Testis (tissue), 5 donors: ENCODE measurements around the gene CSAG2. TPM values are rescaled to one million over a fixed set of nuclear protein-coding genes. Genes with fewer than 3 reads are reported as not detected.
"Not testable (repeated sequence)": the region's sequence is repeated elsewhere in the genome, so short reads cannot be mapped to it uniquely, and the experiment has no call there.

ENCODE experiments used
- DNase-seq: peaks from one replicate; pipeline ENCODE4 v3.0.0-alpha.2; 2019
- H3K27ac ChIP-seq, 2 donors: fragments of 200-600 bp; sonication (generic); one replicate each; pipeline ENCODE4 v1.5.1; 2019
- H3K27me3 ChIP-seq: fragments of 200-600 bp; sonication (generic); one replicate; pipeline ENCODE4 v1.5.1; 2019
- H3K36me3 ChIP-seq: fragments of 200-600 bp; sonication (generic); one replicate; pipeline ENCODE4 v1.5.1; 2017; ENCODE audit warnings: low read depth; ENCODE audit errors: missing control alignments
- H3K4me1 ChIP-seq: fragments of 200-600 bp; sonication (generic); one replicate; pipeline ENCODE4 v1.5.1; 2019
- H3K4me3 ChIP-seq, 2 donors: fragments of 200-600 bp; sonication (generic); one replicate each; pipeline ENCODE4 v1.5.1; 2017 to 2019
- H3K9me3 ChIP-seq: fragments of 200-600 bp; sonication (generic); one replicate; pipeline ENCODE4 v1.5.1; 2017
- POLR2A ChIP-seq: fragments of 450-650 bp; IDR thresholded peaks from one replicate; pipeline ENCODE4 v1.6.1; 2017; ENCODE audit warnings: antibody characterized with exemption, mild to moderate bottlenecking, moderate library complexity
- WGBS, 2 donors: methylation state at CpG; one replicate each; pipeline ENCODE4 v1.1.5; 2018; 5-methylcytosine and 5-hydroxymethylcytosine counted together
- intact Hi-C: fragments of 100-400 bp; cut with DNase I; formaldehyde crosslinking; loops from one replicate; pipeline ENCODE4 v1.15.1; 2023; ENCODE audit warnings: low total_unique reads
- long read RNA-seq, 2 donors: transcript quantifications; one replicate each; lab custom pipeline, GENCODE V29; 2026
- polyA plus RNA-seq: library from polyadenylated mRNA; stranded (reverse); fragments of 350-450 nt; fragmentation: Illumina TruSeq; extraction: RNeasy Lipid Tissue Mini Kit (QIAGEN cat#74804); gene quantifications from one replicate; pipeline ENCODE4 v1.2.3, GENCODE V29; 2014; ENCODE audit warnings: low read depth, low replicate concordance; ENCODE audit not compliant: insufficient read depth
- total RNA-seq, 2 donors: library from RNA; depleted of rRNA; stranded (reverse); fragments of >200 nt; gene quantifications; one replicate each; pipeline ENCODE4 v1.2.3, GENCODE V29; 2016
- TF ChIP-seq, protein P1 (sequence below), 3 experiments: fragments of 450-650 bp in 2 of 3; fragments of 200-600 bp in 1 of 3; sonication (generic) in 1 of 3; IDR thresholded peaks; one replicate each; pipeline ENCODE4 v1.5.1; 2016 to 2019; ENCODE audit warnings: antibody characterized with exemption in 3 of 3, mild to moderate bottlenecking in 2 of 3, moderate library complexity in 1 of 3

Gene CSAG2, protein sequence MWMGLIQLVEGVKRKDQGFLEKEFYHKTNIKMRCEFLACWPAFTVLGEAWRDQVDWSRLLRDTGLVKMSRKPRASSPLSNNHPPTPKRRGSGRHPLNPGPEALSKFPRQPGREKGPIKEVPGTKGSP
- total RNA-seq (under 1 TPM in 1 of 2 donors, not detected in 1; 0.50 TPM), polyA plus RNA-seq (not detected)
- long read RNA-seq, donor 1 = 0 reads
- long read RNA-seq, donor 2 = 0 reads

DNA sequence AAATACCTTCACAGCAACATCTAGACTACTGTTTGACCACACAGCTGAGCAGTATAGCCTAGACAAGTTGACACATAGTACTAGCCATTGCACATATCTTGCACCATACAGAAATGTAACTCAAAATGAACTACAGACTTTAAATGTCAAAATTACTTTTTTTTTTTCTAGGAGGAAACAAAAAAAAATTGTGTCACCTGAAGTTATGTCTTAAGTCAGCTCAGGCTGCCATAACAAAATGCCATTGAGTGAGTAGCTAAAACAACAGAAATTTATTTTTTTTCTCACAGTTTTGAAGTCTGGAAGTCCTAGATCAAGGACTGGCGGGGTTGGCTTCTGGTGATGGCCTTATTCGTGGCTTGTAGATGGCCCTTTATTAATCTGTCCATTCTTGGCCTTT, at the start of gene CSAG2:
CSAG2 (minus strand) TSS at position 101 of the 400 bp plus-strand sequence. CDS start 161 bp downstream, outside the sequence.
- H3K36me3 ChIP-seq, H3K27me3 ChIP-seq, H3K27ac ChIP-seq, intact Hi-C loops, H3K9me3 ChIP-seq, H3K4me3 ChIP-seq, H3K4me1 ChIP-seq, DNase-seq: not testable (repeated sequence)
- no CpG with 5 or more reads among the region's 2 CpGs for WGBS, 2 donors

DNA sequence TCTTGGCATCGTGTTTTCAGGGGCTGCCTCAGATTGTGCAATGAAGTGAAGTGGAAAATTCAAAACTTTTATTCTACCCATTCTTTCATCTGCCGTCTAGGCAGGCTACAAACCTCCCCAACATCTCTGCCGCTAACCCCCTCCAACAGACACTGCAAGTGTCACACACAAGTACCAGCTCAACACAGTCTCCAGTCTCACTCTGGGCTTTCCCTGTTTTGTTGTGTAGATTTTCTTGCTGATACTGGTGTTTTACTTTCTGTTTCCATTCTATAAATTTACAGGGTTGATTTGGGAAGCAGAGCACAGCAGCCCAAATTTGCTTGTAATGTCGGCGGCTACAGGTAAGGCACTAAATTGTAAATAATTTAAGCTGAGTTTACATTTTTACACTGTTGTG, 45.8 kb upstream of the CSAG2 start:
- WGBS, 2 donors = no CpG with 5 or more reads among the region's 5 CpGs
- H3K27ac ChIP-seq, H3K4me1 ChIP-seq, H3K36me3 ChIP-seq, H3K27me3 ChIP-seq, H3K4me3 ChIP-seq, H3K9me3 ChIP-seq, DNase-seq, intact Hi-C loops: not testable (repeated sequence)

DNA sequence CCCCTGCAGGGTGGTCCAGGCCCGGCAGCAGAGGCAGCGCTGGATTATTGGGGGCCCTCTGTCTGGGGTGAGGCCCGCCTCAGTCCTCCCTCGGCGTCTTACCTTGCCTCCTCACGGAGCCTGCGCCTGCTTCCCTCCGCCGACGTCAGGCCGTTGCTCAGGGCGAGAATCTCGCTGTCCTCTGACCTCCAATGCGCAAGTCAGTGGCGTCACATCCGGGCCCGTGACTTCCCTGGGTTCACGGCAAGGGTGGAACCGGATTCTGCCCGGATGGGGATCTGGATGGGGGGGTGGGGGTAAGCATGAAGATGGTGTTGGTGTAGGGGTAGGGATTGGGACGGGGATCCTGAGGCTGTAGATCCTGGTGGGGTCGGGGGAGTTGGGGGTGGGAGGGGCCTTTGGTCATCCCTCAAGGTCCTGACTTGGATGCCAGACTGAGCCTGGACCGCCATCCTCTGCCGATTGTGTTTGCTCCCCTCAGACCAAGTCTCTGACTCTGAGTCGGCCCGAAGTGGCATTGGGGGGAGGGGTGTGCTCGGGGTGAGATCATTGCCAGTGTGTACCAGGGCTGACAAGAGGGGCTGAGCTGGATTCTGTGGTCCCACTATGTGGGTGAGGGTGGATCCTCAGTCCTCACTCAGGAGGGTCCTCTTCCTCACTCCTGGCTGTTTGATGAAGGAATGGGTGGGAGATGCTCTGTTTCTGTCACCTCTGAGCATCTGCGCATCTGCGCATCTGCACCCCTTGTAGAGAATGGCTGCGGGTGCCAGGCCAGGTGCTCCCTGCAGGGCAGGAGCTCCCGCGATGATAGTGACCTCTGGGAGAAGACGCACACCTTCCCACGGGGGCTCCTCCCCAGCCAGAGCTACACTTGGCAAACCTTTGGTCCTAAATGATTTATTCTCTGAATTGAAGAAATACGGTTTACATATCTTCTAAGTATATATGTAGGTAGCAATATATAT, 44.9 kb upstream of the CSAG2 start, which contains the start of gene MAGEA2:
MAGEA2 (minus strand) TSS at position 157 of the 965 bp plus-strand sequence. CDS start 2,479 bp downstream, outside the sequence.
- H3K4me1 ChIP-seq, H3K36me3 ChIP-seq, H3K9me3 ChIP-seq, H3K27me3 ChIP-seq, DNase-seq, H3K4me3 ChIP-seq, H3K27ac ChIP-seq, intact Hi-C loops: not testable (repeated sequence)
- WGBS, 2 donors = no CpG with 5 or more reads among the region's 35 CpGs

DNA sequence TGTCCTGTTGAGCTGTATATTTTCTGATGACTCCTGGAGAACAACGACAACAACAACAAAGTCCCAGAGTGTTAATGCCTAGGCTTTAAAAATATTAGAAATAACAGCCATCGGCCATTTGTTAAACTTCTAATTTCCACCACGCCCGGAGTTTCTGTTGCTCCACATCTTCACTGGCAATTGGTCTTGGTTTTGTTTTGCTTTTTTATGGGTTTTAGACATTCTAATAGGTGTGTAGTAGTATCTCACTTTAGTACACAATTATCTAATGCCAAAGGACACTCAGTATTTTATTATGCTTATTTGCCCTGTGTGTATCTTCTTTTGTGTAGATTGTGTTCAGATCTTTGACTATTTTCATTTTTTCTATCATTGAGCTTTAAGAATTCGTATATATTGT, 29.5 kb upstream of the CSAG2 start:
- no peak overlapping the region for H3K27ac ChIP-seq
- no peak for TF ChIP-seq POLR2A
- TF ChIP-seq, protein P1, sequence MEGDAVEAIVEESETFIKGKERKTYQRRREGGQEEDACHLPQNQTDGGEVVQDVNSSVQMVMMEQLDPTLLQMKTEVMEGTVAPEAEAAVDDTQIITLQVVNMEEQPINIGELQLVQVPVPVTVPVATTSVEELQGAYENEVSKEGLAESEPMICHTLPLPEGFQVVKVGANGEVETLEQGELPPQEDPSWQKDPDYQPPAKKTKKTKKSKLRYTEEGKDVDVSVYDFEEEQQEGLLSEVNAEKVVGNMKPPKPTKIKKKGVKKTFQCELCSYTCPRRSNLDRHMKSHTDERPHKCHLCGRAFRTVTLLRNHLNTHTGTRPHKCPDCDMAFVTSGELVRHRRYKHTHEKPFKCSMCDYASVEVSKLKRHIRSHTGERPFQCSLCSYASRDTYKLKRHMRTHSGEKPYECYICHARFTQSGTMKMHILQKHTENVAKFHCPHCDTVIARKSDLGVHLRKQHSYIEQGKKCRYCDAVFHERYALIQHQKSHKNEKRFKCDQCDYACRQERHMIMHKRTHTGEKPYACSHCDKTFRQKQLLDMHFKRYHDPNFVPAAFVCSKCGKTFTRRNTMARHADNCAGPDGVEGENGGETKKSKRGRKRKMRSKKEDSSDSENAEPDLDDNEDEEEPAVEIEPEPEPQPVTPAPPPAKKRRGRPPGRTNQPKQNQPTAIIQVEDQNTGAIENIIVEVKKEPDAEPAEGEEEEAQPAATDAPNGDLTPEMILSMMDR (IDR thresholded peaks at IDR 0.05) = no peak
- H3K4me3 ChIP-seq = no peak overlapping the region
- H3K36me3 ChIP-seq = no peaks in the 10 kb centered on the region
- intact Hi-C loops = no loop called here
- no peaks in the 10 kb centered on the region for H3K4me1 ChIP-seq
- H3K27me3 ChIP-seq = no peaks in the 10 kb centered on the region
- WGBS, 2 donors = 88 to 95% methylated on average over 5 of the region's 5 CpGs
- no peaks in the 10 kb centered on the region for H3K9me3 ChIP-seq
- no peak for DNase-seq

DNA sequence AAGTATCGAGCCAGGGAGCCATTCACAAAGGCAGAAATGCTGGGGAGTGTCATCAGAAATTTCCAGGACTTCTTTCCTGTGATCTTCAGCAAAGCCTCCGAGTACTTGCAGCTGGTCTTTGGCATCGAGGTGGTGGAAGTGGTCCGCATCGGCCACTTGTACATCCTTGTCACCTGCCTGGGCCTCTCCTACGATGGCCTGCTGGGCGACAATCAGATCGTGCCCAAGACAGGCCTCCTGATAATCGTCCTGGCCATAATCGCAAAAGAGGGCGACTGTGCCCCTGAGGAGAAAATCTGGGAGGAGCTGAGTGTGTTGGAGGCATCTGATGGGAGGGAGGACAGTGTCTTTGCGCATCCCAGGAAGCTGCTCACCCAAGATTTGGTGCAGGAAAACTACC, 27.5 kb upstream of the CSAG2 start:
- DNase-seq, H3K27ac ChIP-seq, H3K4me3 ChIP-seq, H3K36me3 ChIP-seq, H3K27me3 ChIP-seq, intact Hi-C loops, H3K9me3 ChIP-seq, H3K4me1 ChIP-seq: not testable (repeated sequence)
- WGBS, 2 donors = 89% methylated on average over 12 of the region's 12 CpGs; no CpG with 5 or more reads in 1 of the 2 donors

DNA sequence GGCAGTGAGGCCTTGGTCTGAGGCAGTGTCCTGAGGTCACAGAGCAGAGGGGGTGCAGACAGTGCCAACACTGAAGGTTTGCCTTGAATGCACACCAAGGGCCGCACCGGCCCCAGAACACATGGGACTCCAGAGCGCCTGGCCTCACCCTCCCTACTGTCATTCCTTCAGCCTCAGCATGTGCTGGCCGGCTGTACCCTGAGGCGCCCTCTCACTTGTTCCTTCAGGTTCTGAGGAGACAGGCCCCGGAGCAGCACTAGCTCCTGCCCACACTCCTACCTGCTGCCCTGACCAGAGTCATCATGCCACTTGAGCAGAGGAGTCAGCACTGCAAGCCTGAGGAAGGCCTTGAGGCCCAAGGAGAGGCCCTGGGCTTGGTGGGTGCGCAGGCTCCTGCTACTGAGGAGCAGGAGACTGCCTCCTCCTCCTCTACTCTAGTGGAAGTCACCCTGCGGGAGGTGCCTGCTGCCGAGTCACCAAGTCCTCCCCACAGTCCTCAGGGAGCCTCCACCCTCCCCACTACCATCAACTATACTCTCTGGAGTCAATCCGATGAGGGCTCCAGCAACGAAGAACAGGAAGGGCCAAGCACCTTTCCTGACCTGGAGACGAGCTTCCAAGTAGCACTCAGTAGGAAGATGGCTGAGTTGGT, 26.9 kb upstream of the CSAG2 start:
- WGBS, 2 donors = 100% methylated on average over 7 of the region's 12 CpGs; no CpG with 5 or more reads in 1 of the 2 donors

More for the DNA sequence above, 26.9 kb upstream of the CSAG2 start:
- H3K27me3 ChIP-seq = no peaks in the 10 kb centered on the region
- no peaks in the 10 kb centered on the region for H3K4me1 ChIP-seq
- H3K27ac ChIP-seq = no peak overlapping the region
- no peak overlapping the region for H3K4me3 ChIP-seq
- TF ChIP-seq, protein P1 (IDR thresholded peaks at IDR 0.05) = no peak
- TF ChIP-seq POLR2A = no peak
- intact Hi-C loops = no loop called here
- H3K9me3 ChIP-seq = no peaks in the 10 kb centered on the region
- H3K36me3 ChIP-seq = no peaks in the 10 kb centered on the region
- no peak for DNase-seq
